PC-9 (cell line): ENCODE data around the gene SLC10A2. TPM values are rescaled to one million over a fixed set of nuclear protein-coding genes. Genes with fewer than 3 reads are reported as not detected.

Experiments used
- BruUV-seq: library from RNA; stranded (reverse); fragments of 400-500 nt; replicated peaks from 2 replicates; lab custom pipeline; 2021; lab: Mats Ljungman, UMichigan
- CTCF ChIA-PET: fragments of 300-600 bp; sonication (Branson Sonifier 250); formaldehyde crosslinking; loops from one replicate; lab custom pipeline; 2022; ENCODE audit warnings: antibody characterized with exemption; lab: Charles Lee
- POLR2A ChIA-PET: fragments of 300-600 bp; sonication (Branson Sonifier 250); formaldehyde crosslinking; loops from one replicate; lab custom pipeline; 2022; ENCODE audit warnings: antibody characterized with exemption; ENCODE audit not compliant: unreplicated experiment; lab: Charles Lee
- DNase-seq, 2 experiments: peaks; one replicate each; pipeline versions ENCODE4 v3.0.0 to v3.0.0-alpha.2; 2015 to 2022; ENCODE audit warnings: mixed read lengths in 1 of 2
- H2AFZ ChIP-seq: fragments of 200-600 bp; sonication (generic); 2 replicates; pipeline ENCODE4 v1.8.1; 2017; ENCODE audit warnings: antibody characterized with exemption
- H3F3A ChIP-seq: fragments of 200-600 bp; sonication (generic); 2 replicates; pipeline ENCODE4 v1.8.1; 2017; ENCODE audit warnings: antibody characterized with exemption, mild to moderate bottlenecking, low read depth; ENCODE audit not compliant: insufficient read depth
- H3K27ac ChIP-seq: fragments of 200-600 bp; sonication (generic); 2 replicates; pipeline ENCODE4 v1.6.1; 2016; ENCODE audit warnings: mixed run types
- H3K27me3 ChIP-seq: fragments of 200-600 bp; sonication (generic); 2 replicates; pipeline ENCODE4 v1.6.1; 2016; ENCODE audit warnings: low read depth, mixed run types; ENCODE audit not compliant: insufficient read depth
- H3K36me3 ChIP-seq: fragments of 200-600 bp; sonication (generic); 2 replicates; pipeline ENCODE4 v1.6.1; 2016; ENCODE audit warnings: low read depth, mixed run types
- H3K4me1 ChIP-seq: fragments of 200-600 bp; sonication (generic); replicated peaks from 2 replicates; pipeline ENCODE4 v1.6.1; 2016; ENCODE audit warnings: mixed run types; ENCODE audit not compliant: insufficient read depth
- H3K4me2 ChIP-seq: fragments of 200-600 bp; sonication (generic); 2 replicates; pipeline ENCODE4 v1.6.1; 2017; ENCODE audit warnings: mixed run types
- H3K4me3 ChIP-seq: fragments of 200-600 bp; sonication (generic); 2 replicates; pipeline ENCODE4 v1.6.1; 2016; ENCODE audit warnings: mixed run types
- H3K79me2 ChIP-seq: fragments of 200-600 bp; sonication (generic); 2 replicates; pipeline ENCODE4 v1.6.1; 2017; ENCODE audit warnings: low read depth, mixed run types
- H3K9me2 ChIP-seq: fragments of 200-600 bp; sonication (generic); 2 replicates; pipeline ENCODE4 v1.8.1; 2017; ENCODE audit warnings: mild to moderate bottlenecking; ENCODE audit not compliant: insufficient read depth
- H3K9me3 ChIP-seq: fragments of 200-600 bp; sonication (generic); 2 replicates; pipeline ENCODE4 v1.8.1; 2016; ENCODE audit warnings: low read depth; ENCODE audit not compliant: insufficient read depth
- H4K20me1 ChIP-seq: fragments of 200-600 bp; sonication (generic); 2 replicates; pipeline ENCODE4 v1.8.1; 2017; ENCODE audit not compliant: insufficient read depth
- EZH2 ChIP-seq: fragments of 200-600 bp; sonication (generic); IDR thresholded peaks from 2 replicates; pipeline ENCODE4 v1.8.0; 2017; ENCODE audit warnings: antibody characterized with exemption, low read depth
- intact Hi-C: fragments of 100-400 bp; cut with micrococcal nuclease; formaldehyde crosslinking; loops from one replicate; pipeline ENCODE4 v1.10.0; 2022; ENCODE audit not compliant: unreplicated experiment
- total RNA-seq: library from RNA; stranded (reverse); gene quantifications from 2 replicates; pipeline ENCODE4 v1.2.3, GENCODE V29; 2021
- TF ChIP-seq, protein P1 (sequence below): fragments of 200-600 bp; sonication (generic); conservative IDR thresholded peaks from 2 replicates; pipeline ENCODE4 v1.6.1; 2017; ENCODE audit warnings: mixed run types, antibody characterized with exemption, mild to moderate bottlenecking, moderate library complexity

The SLC10A2 gene
- total RNA-seq, 1 experiment from 2014 or later, result not detected

GRCh38 chr13:103000157-103000556, 66.1 kb downstream of the SLC10A2 start:
- BruUV-seq, result no TSS peak
- Histone ChIP-seq H3F3A (no peaks in the 10 kb centered on the region), H3K79me2 (no peaks in the 10 kb centered on the region), H3K36me3 (no peaks in the 10 kb centered on the region), H3K9me3 (no peaks in the 10 kb centered on the region), H3K27ac (no peak overlapping the region), H3K9me2 (no peaks in the 10 kb centered on the region), H3K4me2 (no peak overlapping the region), H3K4me3 (no peak overlapping the region), H2AFZ (no peak overlapping the region), H3K27me3 (no peaks in the 10 kb centered on the region), H3K4me1 (peaks cover 8% of the 10 kb centered on the region), H4K20me1 (no peaks in the 10 kb centered on the region)
- DNase-seq, result no peak
- ChIA-PET POLR2A (no interaction called here), CTCF (no interaction called here)
- no peak for TF ChIP-seq EZH2
- TF ChIP-seq, protein P1, sequence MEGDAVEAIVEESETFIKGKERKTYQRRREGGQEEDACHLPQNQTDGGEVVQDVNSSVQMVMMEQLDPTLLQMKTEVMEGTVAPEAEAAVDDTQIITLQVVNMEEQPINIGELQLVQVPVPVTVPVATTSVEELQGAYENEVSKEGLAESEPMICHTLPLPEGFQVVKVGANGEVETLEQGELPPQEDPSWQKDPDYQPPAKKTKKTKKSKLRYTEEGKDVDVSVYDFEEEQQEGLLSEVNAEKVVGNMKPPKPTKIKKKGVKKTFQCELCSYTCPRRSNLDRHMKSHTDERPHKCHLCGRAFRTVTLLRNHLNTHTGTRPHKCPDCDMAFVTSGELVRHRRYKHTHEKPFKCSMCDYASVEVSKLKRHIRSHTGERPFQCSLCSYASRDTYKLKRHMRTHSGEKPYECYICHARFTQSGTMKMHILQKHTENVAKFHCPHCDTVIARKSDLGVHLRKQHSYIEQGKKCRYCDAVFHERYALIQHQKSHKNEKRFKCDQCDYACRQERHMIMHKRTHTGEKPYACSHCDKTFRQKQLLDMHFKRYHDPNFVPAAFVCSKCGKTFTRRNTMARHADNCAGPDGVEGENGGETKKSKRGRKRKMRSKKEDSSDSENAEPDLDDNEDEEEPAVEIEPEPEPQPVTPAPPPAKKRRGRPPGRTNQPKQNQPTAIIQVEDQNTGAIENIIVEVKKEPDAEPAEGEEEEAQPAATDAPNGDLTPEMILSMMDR, result no peak
- intact Hi-C loops, result no loop called here

DNA sequence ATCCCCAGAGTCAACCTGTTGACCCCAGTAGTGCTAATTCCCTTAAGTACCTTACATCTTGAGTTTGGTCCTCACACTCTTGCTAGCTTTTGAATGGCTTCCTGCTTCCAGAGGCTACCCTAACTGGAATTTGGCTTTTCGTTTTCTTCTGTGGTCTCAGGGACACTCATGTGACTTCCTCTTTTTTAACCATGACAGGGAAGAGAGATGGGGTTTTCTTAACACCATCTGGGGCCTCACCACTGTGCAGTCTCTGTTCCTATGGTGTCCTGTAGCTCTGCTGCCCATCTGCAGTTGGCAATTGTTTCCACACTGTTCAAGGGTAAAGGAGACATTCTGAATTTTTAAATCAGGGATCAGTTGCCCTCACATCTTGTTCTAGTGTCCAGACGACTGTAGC, 66.7 kb downstream of the SLC10A2 start:
- Histone ChIP-seq H3K9me2 (no peaks in the 10 kb centered on the region), H2AFZ (no peak overlapping the region), H3K79me2 (no peaks in the 10 kb centered on the region), H3K27ac (no peak overlapping the region), H3F3A (no peaks in the 10 kb centered on the region), H3K27me3 (no peaks in the 10 kb centered on the region), H3K4me2 (no peak overlapping the region), H3K36me3 (no peaks in the 10 kb centered on the region), H4K20me1 (no peaks in the 10 kb centered on the region), H3K9me3 (no peaks in the 10 kb centered on the region), H3K4me3 (no peak overlapping the region), H3K4me1 (peaks cover 8% of the 10 kb centered on the region)
- TF ChIP-seq EZH2, result no peak
- TF ChIP-seq, protein P1, result no peak
- BruUV-seq, result no TSS peak
- intact Hi-C loops, result no loop called here
- ChIA-PET POLR2A (no interaction called here), CTCF (no interaction called here)
- DNase-seq, result no peak

Other genes with a start within 250 kb of the SLC10A2 start
- 33.9 and 38.2 TPM in 2 replicates for gene ERCC5, start 220.4 kb downstream of the SLC10A2 start, total RNA-seq